Activated CD4-positive, alpha-beta T cell treated with anti-CD3 and anti-CD28 coated beads, Interleukin-2, Interleukin-6, amounts not matched to agents 100 ng/mL and 50 ng/mL, durations not matched to agents 16 hours and 8 hours (primary cell): Measurements from ENCODE around the gene TJP2.
"Not testable (repeated sequence)": the region's sequence is repeated elsewhere in the genome, so short reads cannot be mapped to it uniquely, and the experiment has no call there.

ENCODE experiments used
- DNase-seq: peaks from one replicate; pipeline ENCODE4 v3.0.0-alpha.2; 2020

The TJP2 gene

DNA sequence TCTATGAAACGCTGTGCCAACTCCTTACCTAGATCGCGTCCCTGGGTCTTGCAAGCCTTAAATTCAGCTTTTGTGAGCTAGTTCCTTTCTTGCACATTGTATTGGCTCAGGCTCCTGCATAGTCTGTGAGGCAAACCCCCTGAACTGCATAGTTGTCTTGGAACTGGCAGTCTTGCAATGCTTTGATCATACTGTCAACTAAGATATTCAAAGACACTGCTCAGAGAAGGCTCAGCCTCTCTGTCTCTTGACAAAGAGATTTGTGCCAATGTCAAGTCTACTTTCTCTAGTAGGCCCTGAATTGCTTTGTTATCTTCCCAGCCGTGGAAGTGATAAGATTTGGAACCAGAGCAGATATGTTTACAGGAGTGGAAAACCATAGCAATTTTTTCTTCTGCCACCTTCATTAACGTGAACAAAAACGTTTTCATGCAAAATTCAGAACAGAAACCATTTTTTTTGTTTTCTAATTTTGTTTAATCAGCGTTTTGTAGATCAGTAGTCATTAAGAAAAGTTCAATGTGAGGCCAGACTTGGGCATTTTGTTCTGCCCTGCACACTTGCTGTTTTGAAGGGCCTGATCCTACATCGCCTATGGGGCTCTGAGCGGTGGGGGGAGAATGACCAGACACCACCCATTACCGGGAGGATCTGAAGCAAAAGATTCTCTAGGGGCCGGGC, 123.4 kb downstream of the TJP2 start:
- no peak for DNase-seq

- no peak for DNase-seq
Observed at GRCh38 chr9:69299315-69299714, 125.2 kb downstream of the TJP2 start.

GRCh38 chr9:69299826-69300225, 125.7 kb downstream of the TJP2 start:
- DNase-seq = no peak

GRCh38 chr9:69303331-69303730, 129.3 kb downstream of the TJP2 start:
- no peak for DNase-seq

DNA sequence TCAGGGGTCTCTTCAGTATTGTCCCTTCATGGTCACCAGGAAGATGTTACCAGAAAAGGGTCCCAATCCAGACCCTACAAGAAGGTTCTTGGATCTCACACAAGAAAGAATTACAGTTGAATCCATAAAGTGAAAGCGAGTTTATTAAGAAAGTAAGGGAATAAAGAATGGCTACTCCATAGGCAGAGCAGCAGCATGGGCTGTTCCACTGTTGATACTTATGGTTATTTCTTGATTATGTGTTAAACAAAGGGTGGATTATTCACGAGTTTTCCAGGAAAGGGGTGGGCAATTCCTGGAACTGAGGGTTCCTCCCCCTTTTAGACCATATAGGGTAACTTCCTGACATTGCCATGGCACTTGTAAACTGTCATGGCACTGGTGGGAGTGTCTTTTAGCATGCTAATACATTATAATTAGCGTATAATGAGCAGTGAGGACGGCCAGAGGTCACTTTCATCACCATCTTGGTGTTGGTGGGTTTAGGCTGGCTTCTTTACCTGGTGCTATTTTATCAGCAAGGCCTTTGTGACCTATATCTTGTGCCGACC, 132.9 kb downstream of the TJP2 start:
- DNase-seq = not testable (repeated sequence)

- no peak for DNase-seq
Observed at GRCh38 chr9:69307446-69308205, 133.5 kb downstream of the TJP2 start.

DNA sequence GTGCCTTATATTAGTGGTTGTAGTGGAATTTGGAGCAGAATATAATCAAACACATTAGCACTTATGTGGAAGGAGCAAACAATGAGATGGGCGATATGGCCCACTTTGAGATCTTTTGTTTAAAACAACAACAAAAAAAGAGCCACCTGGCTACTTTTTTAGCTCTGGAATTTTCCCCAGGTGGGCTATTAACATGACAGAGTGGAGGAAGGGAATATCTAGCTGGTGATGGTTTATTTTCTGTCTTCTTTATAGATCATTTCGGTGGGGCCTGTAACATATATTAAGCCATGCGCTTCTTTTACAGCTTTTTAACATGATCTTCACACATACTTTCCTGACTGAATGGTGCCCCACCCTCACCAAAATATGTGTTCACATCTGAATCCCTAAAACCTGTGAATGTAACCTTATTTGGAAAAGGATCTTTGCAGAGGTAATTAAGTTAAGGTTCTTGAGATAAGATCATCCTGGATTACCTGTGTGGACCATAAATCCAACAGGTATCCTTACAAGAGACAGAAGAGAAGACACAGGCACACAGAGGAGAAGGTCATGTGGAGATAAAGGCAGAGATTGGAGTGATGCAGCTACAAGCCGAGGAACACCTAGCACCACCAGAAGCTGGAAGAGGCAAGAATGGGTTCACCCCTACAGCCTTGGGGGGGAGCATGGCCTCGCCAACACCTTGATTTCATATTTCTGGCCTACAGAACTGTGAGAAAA, 134.3 kb downstream of the TJP2 start:
- no peak for DNase-seq

DNA sequence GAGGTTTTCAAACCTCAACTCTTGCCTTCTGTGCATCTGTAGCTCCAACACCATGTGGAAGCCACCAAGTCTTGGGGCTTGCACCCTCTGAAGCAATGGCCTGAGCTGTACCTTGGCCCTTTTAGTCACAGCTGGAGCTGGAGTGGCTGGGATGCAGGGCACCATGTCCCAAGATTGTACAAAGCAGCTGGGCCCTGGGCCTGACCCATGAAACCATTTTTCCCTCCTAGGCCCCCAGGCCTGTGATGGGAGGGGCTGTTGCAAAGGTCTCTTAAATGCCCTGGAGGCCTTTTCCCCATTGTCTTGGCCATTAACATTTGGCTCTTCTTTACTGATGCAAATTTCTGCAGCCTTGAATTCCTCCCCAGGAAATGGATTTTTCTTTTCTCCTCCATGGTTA, 139.1 kb downstream of the TJP2 start:
- DNase-seq = no peak

DNA sequence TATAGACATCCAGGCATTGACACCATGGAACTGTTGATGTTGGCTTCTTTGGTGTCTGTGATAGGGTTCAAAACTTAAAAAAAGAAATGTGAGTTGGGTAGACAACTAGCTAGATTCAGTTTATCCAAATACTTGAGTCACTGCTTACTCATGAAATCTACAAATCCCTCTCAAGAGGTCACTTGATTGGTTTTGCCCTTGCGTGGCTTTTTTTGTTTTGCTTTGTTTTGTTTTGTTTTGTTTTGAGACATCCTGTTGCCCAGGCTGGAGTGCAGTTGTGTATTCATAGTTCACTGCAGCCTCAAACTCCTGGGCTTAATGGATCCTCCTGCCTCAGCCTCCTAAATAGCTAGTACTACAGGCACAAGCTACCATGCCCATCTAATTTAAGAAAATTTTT, 140.5 kb downstream of the TJP2 start:
- DNase-seq = no peak

DNA sequence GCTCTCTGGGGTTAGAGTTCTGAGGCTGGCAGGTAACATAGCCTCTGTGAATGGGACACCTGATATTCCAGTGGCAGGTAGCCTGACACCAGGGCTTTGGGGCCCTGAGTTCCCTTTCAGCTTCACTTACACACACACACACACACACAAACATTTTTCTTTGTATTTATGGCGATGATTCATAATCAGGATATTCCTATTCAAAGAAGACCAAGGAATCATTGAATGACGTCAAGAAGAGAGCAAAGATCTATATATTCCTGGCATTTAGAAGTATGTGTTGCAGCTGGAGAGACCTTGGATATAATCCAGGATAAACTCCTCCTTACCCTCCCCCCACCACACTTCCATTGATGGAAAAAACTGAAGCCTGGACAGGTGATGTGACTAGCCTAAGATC, 143.0 kb downstream of the TJP2 start:
- DNase-seq = no peak

DNA sequence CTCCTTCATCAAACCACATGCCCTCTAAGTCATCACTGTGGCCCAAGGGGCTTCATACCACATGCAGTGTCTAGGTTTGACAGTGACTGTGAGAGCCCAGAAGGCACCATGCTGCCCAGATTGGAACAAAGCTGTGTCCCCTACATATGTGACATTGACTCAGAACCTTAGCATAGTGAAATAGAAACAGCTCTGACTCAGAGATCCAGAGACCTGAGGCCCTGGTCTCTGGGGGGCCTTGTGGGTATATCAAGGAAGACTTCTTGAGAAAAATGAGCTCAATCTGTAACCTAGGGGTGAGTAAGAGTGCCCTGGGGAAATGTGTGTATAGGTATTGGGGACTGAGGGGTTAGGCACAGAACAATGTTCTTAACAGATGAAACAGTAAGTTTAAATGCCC, 143.8 kb downstream of the TJP2 start:
- DNase-seq = peak; percentile 47

GRCh38 chr9:69319324-69320025, 145.4 kb downstream of the TJP2 start:
- DNase-seq = no peak

GRCh38 chr9:69322256-69322655, 148.2 kb downstream of the TJP2 start:
- no peak for DNase-seq

GRCh38 chr9:69323861-69324260, 149.8 kb downstream of the TJP2 start:
- no peak for DNase-seq
